HT1080 (cell line): ENCODE results near the gene SLC35F4. TPM values are rescaled to one million over a fixed set of nuclear protein-coding genes. Genes with fewer than 3 reads are reported as not detected.
A peak's percentile ranks its signal among the peaks of the same experiment; 100 is the strongest.
"Not testable (repeated sequence)": the region's sequence is repeated elsewhere in the genome, so short reads cannot be mapped to it uniquely, and the experiment has no call there.

Source experiments
- DNase-seq: peaks from one replicate; pipeline ENCODE4 v3.0.0-alpha.2; 2015; ENCODE audit warnings: low read depth
- polyA plus RNA-seq, 2 experiments: library from polyadenylated mRNA; depleted of rRNA; stranded (reverse); fragments of >200 nt; gene quantifications; 2 replicates each; pipeline ENCODE4 v1.2.3, GENCODE V29; 2015
- total RNA-seq: library from RNA; depleted of rRNA; stranded (reverse); fragments of >200 nt; shearing (Covaris generic); gene quantifications from 2 replicates; pipeline ENCODE4 v1.2.3, GENCODE V29; 2014; rRNA removed

SLC35F4 gene
- 0.13 and 0.37 TPM in 2 replicates for total RNA-seq
- polyA plus RNA-seq (2015; cell fraction: cytosol; rRNA removed): 0.03 and 0.10 TPM in 2 replicates
- 0.14 and 0.16 TPM in 2 replicates for polyA plus RNA-seq (2015; cell fraction: nucleus; rRNA removed)

GRCh38 chr14:57865403-57866198, at the start of gene SLC35F4:
TSS of gene SLC35F4 (minus strand) at chr14:57866092.
- DNase-seq: peak; percentile 23

- DNase-seq: no peak
Measured at GRCh38 chr14:57909626-57910025, 43.7 kb upstream of the SLC35F4 start.

GRCh38 chr14:57903954-57904353, 38.1 kb upstream of the SLC35F4 start:
- DNase-seq: no peak

GRCh38 chr14:57898837-57899572, 33.1 kb upstream of the SLC35F4 start:
- DNase-seq: no peak

- DNase-seq: no peak
Measured at GRCh38 chr14:57897144-57897748, 31.4 kb upstream of the SLC35F4 start.

- DNase-seq: peak; percentile 90
Measured at GRCh38 chr14:57889245-57889644, 23.4 kb upstream of the SLC35F4 start.

GRCh38 chr14:57884175-57884574, 18.3 kb upstream of the SLC35F4 start:
- DNase-seq: no peak

GRCh38 chr14:57883061-57883460, 17.2 kb upstream of the SLC35F4 start:
- no peak for DNase-seq

GRCh38 chr14:57879516-57879915, 13.6 kb upstream of the SLC35F4 start:
- DNase-seq: no peak

- DNase-seq: no peak
Measured at GRCh38 chr14:57875985-57876384, 10.1 kb upstream of the SLC35F4 start.

GRCh38 chr14:57875296-57875695, 9.4 kb upstream of the SLC35F4 start:
- no peak for DNase-seq

- peak; percentile 81 for DNase-seq
Measured at GRCh38 chr14:57871459-57872080, 5.7 kb upstream of the SLC35F4 start.

GRCh38 chr14:57870686-57871457, 5.0 kb upstream of the SLC35F4 start:
- DNase-seq: no peak

- DNase-seq: no peak
Measured at GRCh38 chr14:57869617-57870016, 3.7 kb upstream of the SLC35F4 start.

- DNase-seq: no peak
Measured at GRCh38 chr14:57866199-57866705, 360 bp upstream of the SLC35F4 start.

GRCh38 chr14:57865066-57865402, 858 bp downstream of the SLC35F4 start:
- DNase-seq: no peak

- DNase-seq: no peak
Measured at GRCh38 chr14:57864659-57865058, 1.2 kb downstream of the SLC35F4 start.

- DNase-seq: no peak
Measured at GRCh38 chr14:57863471-57863870, 2.4 kb downstream of the SLC35F4 start.

- not testable (repeated sequence) for DNase-seq
Measured at GRCh38 chr14:57855666-57856065, 10.2 kb downstream of the SLC35F4 start.

- no peak for DNase-seq
Measured at GRCh38 chr14:57854571-57854970, 11.3 kb downstream of the SLC35F4 start.

- DNase-seq: no peak
Measured at GRCh38 chr14:57851354-57851753, 14.5 kb downstream of the SLC35F4 start.
